Heart left ventricle (tissue), 16 donors: Measurements from ENCODE around the gene PRAMEF15. TPM values are rescaled to one million over a fixed set of nuclear protein-coding genes. Genes with fewer than 3 reads are reported as not detected.
"Not testable (repeated sequence)": the region's sequence is repeated elsewhere in the genome, so short reads cannot be mapped to it uniquely, and the experiment has no call there.

Experiments used
- ATAC-seq, 4 donors: fragments of 200-7000 bp; cut with Tn5 transposase; one replicate each; pipeline ENCODE4 v1.9.1; 2020 to 2022; ENCODE audit warnings: moderate library complexity in 4 of 4, mild to moderate bottlenecking in 3 of 4, moderate number of reproducible peaks in 1 of 4
- DNase-seq, 5 donors: peaks; one replicate each; pipeline ENCODE4 v3.0.0-alpha.2; 2020
- H3K27ac ChIP-seq, 12 donors: fragments of 200-600 bp; sonication (generic) in 4 of 12; one replicate each; pipeline versions ENCODE4 v1.5.0 to v1.8.0; 2016 to 2022; ENCODE audit warnings: mild to moderate bottlenecking in 2 of 12
- H3K27me3 ChIP-seq, 9 donors: fragments of 200-600 bp; sonication (generic) in 2 of 9; one replicate each; pipeline versions ENCODE4 v1.5.1 to v1.8.0; 2016 to 2022; ENCODE audit warnings: mild to moderate bottlenecking in 3 of 9
- H3K36me3 ChIP-seq, 9 donors: fragments of 200-600 bp; sonication (generic) in 2 of 9; one replicate each; pipeline versions ENCODE4 v1.5.0 to v1.8.0; 2018 to 2022; ENCODE audit warnings: mild to moderate bottlenecking in 2 of 9
- H3K4me1 ChIP-seq, 12 donors: fragments of 200-600 bp; sonication (generic) in 4 of 12; one replicate each; pipeline versions ENCODE4 v1.5.0 to v1.8.0; 2016 to 2022; ENCODE audit warnings: mild to moderate bottlenecking in 3 of 12
- H3K4me3 ChIP-seq, 12 donors: fragments of 200-600 bp; sonication (generic) in 4 of 12; one replicate each; pipeline versions ENCODE4 v1.5.0 to v1.8.0; 2017 to 2022; ENCODE audit warnings: mild to moderate bottlenecking in 9 of 12, moderate library complexity in 4 of 12
- H3K9me3 ChIP-seq, 12 donors: fragments of 200-600 bp; sonication (generic) in 4 of 12; one replicate each; pipeline versions ENCODE4 v1.5.0 to v1.8.0; 2016 to 2022; ENCODE audit warnings: mild to moderate bottlenecking in 1 of 12
- WGBS, 4 donors: extraction: QIAGEN DNeasy Blood & Tissue Kit in 2 of 4; methylation state at CpG; one replicate each; pipeline versions ENCODE4 v1.1.5 to v1.1.7; 2013 to 2018; 5-methylcytosine and 5-hydroxymethylcytosine counted together
- intact Hi-C, 10 donors: fragments of 100-400 bp; cut with DNase I; formaldehyde crosslinking; loops; one replicate each; pipeline versions ENCODE4 v1.11.1 to v1.14.2; 2022
- long read RNA-seq, 3 donors: library from polyadenylated mRNA; unstranded; transcript quantifications; one replicate each; pipeline ENCODE4 v2.0.0, GENCODE V29; 2020 to 2021
- polyA plus RNA-seq, 2 donors: library from polyadenylated mRNA; stranded (reverse); fragments of 200-250 nt; gene quantifications; one replicate each; pipeline ENCODE4 v1.2.3, GENCODE V29; 2013
- total RNA-seq, 9 donors: library from RNA; depleted of rRNA in 2 of 9; stranded (reverse); fragments of >200 nt in 2 of 9; fragmentation: NEBNext Ultra II Directional in 3 of 9; extraction: Animal tissue kit (Norgen Biotek cat#: 25700) in 3 of 9; gene quantifications; one replicate each; pipeline versions ENCODE4 v1.1.0 to v1.2.4, GENCODE V29; 2016 to 2023
- donor health status: ischemic (EF 13 %, LVEDD 7.1; RV severe dilation, severe dysfunction).
- donor health status: healthy with polysubstance abuse.
- donor health status: DM: no; HTN: yes; CAD: no.
- donor health status: DM: no; HTN: no; CAD: no.
- donor health status: ischemic (EF 25% LVEDD 6.9; RV normal size, moderate dysfunction).
- donor health status: ischemic (EF 25% LVEDD 5.7; RV mildly dilated, moderate dysfunction).
- donor health status: healthy.
- donor health status: DM: yes; HTN: yes; CAD: no.
- donor health status: ischemic (EF 35%, LVEDD 5.7; RV mildly dilated, moderate dysfunction).
- donor health status: nonischemic (EF 11% LVEDD 7.7; RV severe dilation, severe dysfunction).
- donor health status: DM: yes; HTN: yes; CAD: no.
- donor health status: PGD.
- donor health status: ischemic (EF 29% LVEDD 5.4; RV normal size, mild dysfunction).
- donor health status: nonischemic (EF 23%, LVEDD 6.1; RV moderate dilation, normal function).

The PRAMEF15 gene
- total RNA-seq (not detected), polyA plus RNA-seq (not detected)
- long read RNA-seq, donor 1 = 0 reads
- long read RNA-seq, donor 2 = 0 reads
- long read RNA-seq, donor 3 = 0 reads

DNA sequence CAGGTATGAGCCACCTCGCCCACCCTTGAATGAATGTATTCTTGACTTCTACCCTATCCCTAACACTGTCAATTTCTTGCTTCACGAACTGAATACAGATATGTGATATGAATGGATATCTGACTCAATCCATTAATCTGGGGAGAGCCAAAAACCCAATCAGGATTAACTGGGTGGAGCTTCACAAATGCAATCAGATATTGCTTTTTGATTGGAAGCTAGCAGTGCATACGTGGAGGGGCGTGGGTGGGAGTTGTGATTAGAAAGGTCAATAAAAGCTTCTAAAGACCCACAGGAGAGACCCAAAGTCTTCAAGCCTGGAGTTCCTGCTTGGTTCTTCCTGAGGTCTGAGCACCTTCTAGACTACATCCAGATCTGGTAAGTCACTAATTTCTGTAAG, at the start of gene PRAMEF15:
Gene PRAMEF15, plus strand, starts transcription at position 301 of the 400 bp plus-strand sequence. CDS start 2,827 bp downstream, outside the sequence.
- H3K9me3 ChIP-seq, H3K36me3 ChIP-seq, H3K4me3 ChIP-seq, intact Hi-C loops, H3K4me1 ChIP-seq, H3K27ac ChIP-seq, ATAC-seq, DNase-seq, H3K27me3 ChIP-seq: not testable (repeated sequence)
- 53 to 77% (median 56%) methylated on average over 3 to 4 of the region's 4 CpGs for WGBS, 4 donors

DNA sequence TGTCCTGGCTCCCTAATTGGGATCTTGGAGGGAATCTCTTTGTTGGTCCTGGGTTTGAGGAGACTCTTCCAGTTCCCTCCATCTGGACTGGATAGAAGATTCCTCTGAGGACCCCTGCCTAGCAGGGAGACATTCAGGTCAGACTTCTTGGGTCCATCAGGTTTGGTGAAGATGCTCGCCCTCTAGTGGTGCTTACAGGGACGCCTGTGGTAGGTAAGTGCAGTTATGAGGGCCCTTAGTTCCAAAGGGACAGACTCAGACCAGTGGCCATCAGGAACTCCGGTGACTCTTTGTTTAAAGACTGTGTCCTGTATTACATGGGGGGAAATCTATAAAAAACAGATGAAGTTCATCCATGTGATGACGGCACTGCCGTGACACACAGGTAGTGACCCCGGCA, 38.4 kb upstream of the PRAMEF15 start:
- not testable (repeated sequence) for ATAC-seq, H3K4me3 ChIP-seq
- WGBS, 4 donors = 24 to 67% (median 57%) methylated on average over 1 to 5 of the region's 6 CpGs; no CpG with 5 or more reads in 1 of the 4 donors

DNA sequence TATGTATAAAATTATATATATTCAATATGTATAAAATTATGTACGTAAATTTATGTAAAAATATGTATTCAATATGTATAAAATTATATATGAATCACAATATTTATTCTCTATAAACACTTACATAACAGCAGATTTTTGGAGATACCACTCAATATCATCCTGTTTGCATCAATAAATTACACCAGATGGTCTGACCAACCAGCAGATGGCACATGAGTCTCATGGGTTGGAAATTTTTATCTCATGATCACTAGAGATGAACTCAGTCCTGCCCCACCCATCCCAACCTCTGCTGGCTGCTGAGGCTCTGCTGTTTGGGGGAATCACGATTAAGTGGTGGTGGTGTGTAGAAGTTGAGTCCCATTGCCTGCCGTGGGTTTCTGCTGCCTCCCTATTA, 35.8 kb upstream of the PRAMEF15 start:
- intact Hi-C loops = not testable (repeated sequence)

More for the DNA sequence above, 38.4 kb upstream of the PRAMEF15 start:
- H3K36me3 ChIP-seq, DNase-seq, H3K4me1 ChIP-seq, intact Hi-C loops, H3K27me3 ChIP-seq, H3K9me3 ChIP-seq, H3K27ac ChIP-seq: not testable (repeated sequence)

DNA sequence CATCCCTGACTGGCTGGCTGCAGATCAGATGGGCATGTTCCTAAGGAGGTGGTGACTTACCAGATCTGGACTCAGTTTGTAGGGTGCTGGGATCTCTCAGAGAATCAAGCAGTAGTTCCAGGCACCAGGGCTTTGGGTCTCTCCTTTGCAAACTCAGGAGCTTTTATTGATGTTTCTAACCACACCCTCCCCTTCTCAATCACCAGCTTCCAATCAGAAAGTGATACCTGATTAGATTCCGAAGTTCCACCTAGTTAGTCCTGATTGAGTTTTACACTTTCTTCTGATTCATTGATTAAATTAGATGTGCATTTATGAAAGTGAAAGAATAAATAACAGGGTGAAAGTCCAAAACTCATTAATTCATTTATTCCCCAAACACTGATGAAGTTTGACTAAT, 30.3 kb upstream of the PRAMEF15 start, which contains the start of gene PRAMEF8:
Gene PRAMEF8, minus strand, starts transcription at position 101 of the 400 bp plus-strand sequence. CDS start 1,046 bp downstream, outside the sequence.
- H3K9me3 ChIP-seq, H3K27me3 ChIP-seq, H3K4me3 ChIP-seq, intact Hi-C loops, H3K36me3 ChIP-seq, H3K27ac ChIP-seq, DNase-seq, ATAC-seq, H3K4me1 ChIP-seq: not testable (repeated sequence)
- WGBS, 4 donors = no CpG with 5 or more reads among the region's 1 CpG

More for the DNA sequence above, 35.8 kb upstream of the PRAMEF15 start:
- ATAC-seq, H3K36me3 ChIP-seq, H3K4me1 ChIP-seq, H3K4me3 ChIP-seq, H3K27ac ChIP-seq, DNase-seq, H3K9me3 ChIP-seq, H3K27me3 ChIP-seq: not testable (repeated sequence)
- WGBS, 4 donors = 62 to 84% (median 73%) methylated on average over 3 of the region's 3 CpGs

DNA sequence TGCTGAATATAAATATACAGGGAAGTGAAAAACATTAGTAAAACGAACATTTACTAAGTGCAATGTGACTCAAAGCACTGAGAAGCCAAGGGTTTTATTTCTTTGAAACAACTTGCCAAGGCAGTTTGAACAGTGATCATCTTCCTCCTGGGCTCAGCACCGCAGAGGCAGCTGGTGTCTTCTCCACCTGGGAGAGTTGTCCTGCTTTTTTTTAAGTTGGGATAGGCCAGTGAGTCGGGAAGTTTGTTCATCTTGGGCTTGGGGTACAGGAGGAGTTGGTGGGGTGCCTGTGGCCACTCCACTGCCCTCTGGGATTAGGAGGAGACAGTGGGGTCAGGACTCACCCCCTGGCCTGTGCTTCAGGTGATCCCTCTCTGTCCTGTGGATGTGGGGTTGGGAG, 26.4 kb upstream of the PRAMEF15 start:
- H3K27ac ChIP-seq, ATAC-seq, intact Hi-C loops, H3K36me3 ChIP-seq, H3K9me3 ChIP-seq, H3K27me3 ChIP-seq, H3K4me1 ChIP-seq, DNase-seq, H3K4me3 ChIP-seq: not testable (repeated sequence)
- 50 to 80% (median 73%) methylated on average over 1 to 2 of the region's 3 CpGs; no CpG with 5 or more reads in 1 of the 4 donors for WGBS, 4 donors

DNA sequence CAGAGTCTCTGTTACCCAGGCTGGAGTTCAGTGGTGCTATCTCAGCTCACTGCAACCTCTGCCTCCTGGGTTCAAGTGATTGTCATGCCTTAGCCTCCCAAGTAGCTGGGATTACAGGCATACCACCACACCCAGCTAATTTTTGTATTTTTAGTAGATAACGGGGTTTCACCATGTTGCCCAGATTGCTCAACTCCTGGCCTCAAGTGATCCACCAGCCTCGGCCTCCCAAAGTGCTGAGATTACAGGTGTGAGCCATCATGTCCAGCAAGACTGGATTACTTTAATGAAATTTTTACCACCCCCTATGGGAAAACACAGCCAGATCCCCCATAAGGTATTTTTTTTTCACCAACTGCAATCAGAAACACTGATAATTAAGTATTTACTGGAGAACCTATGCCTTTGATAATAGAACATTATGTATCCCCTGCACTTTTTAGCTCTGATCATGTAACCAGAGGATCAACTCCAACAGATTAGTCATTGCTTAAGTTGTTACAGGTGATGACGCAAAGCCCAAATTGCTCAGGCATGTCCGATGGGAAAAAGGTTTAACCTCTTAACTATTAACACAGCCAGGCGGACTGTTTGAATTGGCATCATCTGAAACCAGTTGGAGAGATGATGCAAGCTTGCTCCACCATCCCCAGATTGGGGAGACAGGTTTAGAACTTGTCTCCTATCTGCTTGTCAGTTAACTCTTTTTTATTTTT, 18.0 kb upstream of the PRAMEF15 start:
- H3K27me3 ChIP-seq, H3K4me3 ChIP-seq, H3K4me1 ChIP-seq, H3K27ac ChIP-seq, DNase-seq, H3K36me3 ChIP-seq, ATAC-seq, intact Hi-C loops, H3K9me3 ChIP-seq: not testable (repeated sequence)
- 76 to 85% (median 81%) methylated on average over 2 of the region's 5 CpGs for WGBS, 4 donors

DNA sequence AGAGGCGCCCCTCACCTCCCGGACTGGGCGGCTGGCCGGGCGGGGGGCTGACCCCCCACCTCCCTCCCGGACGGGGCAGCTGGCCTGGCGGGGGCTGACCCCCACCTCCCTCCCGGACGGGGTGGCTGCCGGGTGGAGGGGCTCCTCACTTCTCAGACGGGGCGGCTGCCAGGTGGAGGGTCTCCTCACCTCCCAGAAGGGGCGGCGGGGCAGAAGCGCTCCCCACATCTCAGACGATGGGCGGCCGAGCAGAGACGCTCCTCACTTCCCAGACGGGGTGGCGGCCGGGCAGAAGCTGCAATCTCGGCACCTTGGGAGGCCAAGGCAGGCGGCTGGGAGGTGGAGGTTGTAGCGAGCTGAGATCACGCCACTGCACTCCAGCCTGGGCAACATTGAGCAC, 16.7 kb upstream of the PRAMEF15 start:
- ATAC-seq, H3K4me3 ChIP-seq, H3K36me3 ChIP-seq, H3K9me3 ChIP-seq, H3K4me1 ChIP-seq, DNase-seq, H3K27ac ChIP-seq, H3K27me3 ChIP-seq, intact Hi-C loops: not testable (repeated sequence)
- WGBS, 4 donors = 90 to 100% (median 94%) methylated on average over 3 to 12 of the region's 27 CpGs

DNA sequence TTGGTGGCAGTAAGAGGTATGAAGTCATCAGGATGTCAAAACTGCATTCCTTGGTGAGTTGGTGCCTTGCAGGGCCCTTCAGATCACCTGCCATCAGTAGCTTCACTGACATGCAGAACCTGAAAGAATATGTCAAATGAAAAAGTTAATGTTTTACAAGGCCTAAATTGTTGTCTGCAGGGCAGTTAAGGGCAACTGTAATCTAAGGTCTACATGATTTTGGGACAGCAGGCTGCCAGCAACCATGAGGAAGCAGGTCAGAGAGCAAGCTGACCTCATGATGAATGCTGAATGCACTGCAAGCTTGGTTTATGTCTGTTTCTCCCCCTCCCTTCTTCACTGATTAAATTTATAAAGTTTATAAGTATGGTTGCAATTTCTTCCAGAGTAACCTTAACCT, 13.2 kb upstream of the PRAMEF15 start:
- ATAC-seq, H3K4me1 ChIP-seq, H3K4me3 ChIP-seq, intact Hi-C loops, H3K36me3 ChIP-seq, H3K27me3 ChIP-seq, H3K9me3 ChIP-seq, H3K27ac ChIP-seq, DNase-seq: not testable (repeated sequence)

DNA sequence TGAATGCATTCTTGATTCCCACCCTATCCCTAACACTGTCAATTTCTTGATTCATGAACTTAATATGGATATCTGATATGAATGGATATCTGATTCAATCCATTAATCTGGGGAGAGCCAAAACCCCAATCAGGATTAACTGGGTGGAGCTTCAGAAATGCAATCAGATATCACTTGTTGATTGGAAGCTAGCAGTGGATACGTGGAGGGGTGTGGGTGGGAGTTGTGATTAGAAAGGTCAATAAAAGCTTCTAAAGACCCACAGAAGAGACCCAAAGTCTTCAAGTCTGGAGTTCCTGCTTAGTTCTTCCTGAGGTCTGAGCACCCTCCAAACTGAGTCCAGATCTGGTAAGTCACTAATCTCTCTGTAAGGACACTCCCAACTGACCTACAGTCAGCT, 12.1 kb upstream of the PRAMEF15 start, which contains the start of gene PRAMEF33:
Gene PRAMEF33, plus strand, starts transcription at position 301 of the 400 bp plus-strand sequence. CDS start 2,416 bp downstream, outside the sequence.
- H3K27me3 ChIP-seq, H3K4me3 ChIP-seq, H3K9me3 ChIP-seq, H3K36me3 ChIP-seq, H3K4me1 ChIP-seq, H3K27ac ChIP-seq, intact Hi-C loops, DNase-seq, ATAC-seq: not testable (repeated sequence)
- no CpG with 5 or more reads among the region's 1 CpG for WGBS, 4 donors

DNA sequence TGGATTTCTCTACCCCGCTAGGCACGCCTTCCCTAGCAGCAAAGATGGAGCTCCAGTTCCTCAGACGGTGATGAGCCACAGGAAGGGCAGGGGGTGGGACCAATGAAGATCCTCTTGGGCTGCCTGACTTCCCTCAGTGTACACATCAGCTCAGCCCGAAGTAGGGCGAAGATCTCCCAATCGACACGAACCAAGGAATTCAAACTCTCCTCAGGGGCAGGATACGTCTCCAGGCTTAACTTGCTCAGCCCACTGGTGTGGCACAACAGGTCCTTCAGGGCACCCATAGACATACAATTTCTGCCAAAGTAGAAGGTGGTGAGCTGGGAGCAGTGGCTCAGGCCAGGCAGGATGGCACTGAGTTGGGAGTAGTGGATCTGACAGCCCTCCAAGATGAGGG, 27.1 kb downstream of the PRAMEF15 start:
- H3K4me3 ChIP-seq, H3K36me3 ChIP-seq, H3K9me3 ChIP-seq, H3K4me1 ChIP-seq, H3K27me3 ChIP-seq, ATAC-seq, H3K27ac ChIP-seq, DNase-seq, intact Hi-C loops: not testable (repeated sequence)
- WGBS, 4 donors = 77 to 85% (median 83%) methylated on average over 6 to 8 of the region's 8 CpGs

DNA sequence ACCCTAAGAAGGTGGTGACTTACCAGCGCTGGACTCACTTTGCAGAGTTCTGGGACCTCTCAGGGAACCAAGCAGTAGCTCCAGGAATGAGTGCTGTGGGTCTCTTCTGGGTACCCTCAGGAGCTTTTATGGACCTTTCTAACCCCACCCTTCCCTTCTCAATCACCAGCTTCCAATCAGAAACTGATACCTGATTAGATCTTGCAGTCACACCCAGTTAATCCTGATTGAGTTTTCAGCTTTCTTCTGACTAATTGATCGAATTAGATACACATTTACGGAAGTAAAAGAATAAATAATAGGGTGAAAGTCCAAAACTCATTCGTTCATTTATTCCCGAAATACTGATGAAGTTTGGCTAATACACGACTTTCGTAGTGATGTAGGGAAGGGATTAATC, 31.7 kb downstream of the PRAMEF15 start, which contains the start of gene PRAMEF14:
Gene PRAMEF14, minus strand, starts transcription at position 101 of the 400 bp plus-strand sequence. CDS start 1,820 bp downstream, outside the sequence.
- DNase-seq, H3K4me1 ChIP-seq, H3K9me3 ChIP-seq, H3K4me3 ChIP-seq, H3K27ac ChIP-seq, H3K27me3 ChIP-seq, intact Hi-C loops, ATAC-seq, H3K36me3 ChIP-seq: not testable (repeated sequence)
- 63 to 74% (median 71%) methylated on average over 7 of the region's 7 CpGs for WGBS, 4 donors
